ENCODE measurements around the gene USP37. TPM values are rescaled to one million over a fixed set of nuclear protein-coding genes. Genes with fewer than 3 reads are reported as not detected.
A peak's percentile ranks its signal among the peaks of the same experiment; 100 is the strongest.

Gene USP37
- total RNA-seq, 4 donors from 2014 or later = 10.5 to 12.0 (median 11.4) TPM

DNA sequence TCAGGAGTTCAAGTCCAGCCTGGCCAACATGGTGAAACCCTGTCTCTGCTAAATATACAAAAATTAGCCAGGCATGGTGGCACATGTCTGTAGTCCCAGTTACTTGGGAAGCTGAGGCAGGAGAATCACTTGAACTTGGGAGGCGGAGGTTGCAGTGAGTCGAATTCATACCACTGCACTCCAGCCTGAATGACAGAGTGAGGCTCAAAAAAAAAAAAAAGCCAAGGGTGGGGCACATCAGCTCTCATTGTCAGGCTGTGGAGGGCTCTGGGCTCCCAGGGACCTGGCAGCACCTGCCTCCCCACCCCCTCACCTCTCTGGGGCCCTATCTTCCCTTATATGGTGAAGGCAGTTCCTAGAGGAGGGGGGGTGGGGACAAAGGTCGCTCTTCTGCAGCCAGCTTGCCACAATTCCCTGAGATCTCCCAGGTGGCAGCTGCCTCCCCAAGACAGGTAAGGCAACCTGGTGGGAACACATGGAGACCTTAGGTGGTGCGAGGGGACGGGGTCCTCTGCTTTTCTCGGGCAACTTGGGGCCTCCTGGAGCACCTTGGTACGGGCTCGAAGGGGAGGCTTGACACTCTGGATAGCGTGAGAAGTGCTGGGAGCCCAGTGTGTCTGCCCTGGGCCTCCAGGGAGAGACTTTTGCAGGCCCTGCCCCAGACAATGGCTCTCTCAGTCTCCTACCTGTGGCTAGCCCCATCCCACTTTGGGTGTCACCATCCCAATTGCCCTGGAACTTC, 149.3 kb downstream of the USP37 start, which contains the start of gene VIL1:
TSS of gene VIL1 (plus strand) at position 407 of the 742 bp plus-strand sequence. CDS start 4,656 bp downstream, outside the sequence.
- intact Hi-C loops (cut with DNase I; ENCODE audit: low total_unique reads) = no loop called here
- no peak for DNase-seq (ENCODE audit: low spot score in 2 of 2)
- no peak within 1 kb of the TSS for H3K4me3 ChIP-seq (ENCODE audit: low read depth, poor library complexity, severe bottlenecking)
- TF ChIP-seq POLR2A (IDR thresholded peaks at IDR 0.05) = no peak
- TF ChIP-seq, protein P1, sequence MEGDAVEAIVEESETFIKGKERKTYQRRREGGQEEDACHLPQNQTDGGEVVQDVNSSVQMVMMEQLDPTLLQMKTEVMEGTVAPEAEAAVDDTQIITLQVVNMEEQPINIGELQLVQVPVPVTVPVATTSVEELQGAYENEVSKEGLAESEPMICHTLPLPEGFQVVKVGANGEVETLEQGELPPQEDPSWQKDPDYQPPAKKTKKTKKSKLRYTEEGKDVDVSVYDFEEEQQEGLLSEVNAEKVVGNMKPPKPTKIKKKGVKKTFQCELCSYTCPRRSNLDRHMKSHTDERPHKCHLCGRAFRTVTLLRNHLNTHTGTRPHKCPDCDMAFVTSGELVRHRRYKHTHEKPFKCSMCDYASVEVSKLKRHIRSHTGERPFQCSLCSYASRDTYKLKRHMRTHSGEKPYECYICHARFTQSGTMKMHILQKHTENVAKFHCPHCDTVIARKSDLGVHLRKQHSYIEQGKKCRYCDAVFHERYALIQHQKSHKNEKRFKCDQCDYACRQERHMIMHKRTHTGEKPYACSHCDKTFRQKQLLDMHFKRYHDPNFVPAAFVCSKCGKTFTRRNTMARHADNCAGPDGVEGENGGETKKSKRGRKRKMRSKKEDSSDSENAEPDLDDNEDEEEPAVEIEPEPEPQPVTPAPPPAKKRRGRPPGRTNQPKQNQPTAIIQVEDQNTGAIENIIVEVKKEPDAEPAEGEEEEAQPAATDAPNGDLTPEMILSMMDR (IDR thresholded peaks at IDR 0.05) = no peak
- 90% methylated on average over 7 to 9 of the region's 9 CpGs for WGBS, 2 donors

DNA sequence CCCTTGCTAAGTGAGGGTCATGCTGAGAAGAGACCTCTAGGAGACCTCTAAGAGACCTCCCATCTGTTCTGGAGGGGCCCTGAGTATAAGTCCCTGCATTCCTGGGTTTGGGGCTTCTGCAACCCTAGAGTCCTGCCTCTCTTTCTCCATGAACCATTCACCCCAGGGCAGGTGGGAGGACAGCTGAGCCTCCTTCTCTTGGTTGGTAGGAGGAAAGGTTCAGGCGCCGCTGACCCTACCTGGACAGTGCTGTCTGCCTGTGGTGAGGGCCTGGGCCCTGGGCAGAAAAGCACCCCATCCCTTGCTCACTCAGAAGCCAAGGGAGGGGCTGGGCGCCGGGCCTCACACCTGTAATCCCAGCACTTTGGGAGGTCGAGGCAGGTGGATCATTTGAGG, 149.8 kb downstream of the USP37 start:
- no peak overlapping the region for H3K4me3 ChIP-seq (ENCODE audit: low read depth, poor library complexity, severe bottlenecking)
- intact Hi-C loops (cut with DNase I; ENCODE audit: low total_unique reads) = no loop called here
- TF ChIP-seq, protein P1 (IDR thresholded peaks at IDR 0.05) = no peak
- TF ChIP-seq POLR2A (IDR thresholded peaks at IDR 0.05) = no peak
- no peak for DNase-seq (ENCODE audit: low spot score in 2 of 2)
- 93 to 96% methylated on average over 5 of the region's 5 CpGs for WGBS, 2 donors

DNA sequence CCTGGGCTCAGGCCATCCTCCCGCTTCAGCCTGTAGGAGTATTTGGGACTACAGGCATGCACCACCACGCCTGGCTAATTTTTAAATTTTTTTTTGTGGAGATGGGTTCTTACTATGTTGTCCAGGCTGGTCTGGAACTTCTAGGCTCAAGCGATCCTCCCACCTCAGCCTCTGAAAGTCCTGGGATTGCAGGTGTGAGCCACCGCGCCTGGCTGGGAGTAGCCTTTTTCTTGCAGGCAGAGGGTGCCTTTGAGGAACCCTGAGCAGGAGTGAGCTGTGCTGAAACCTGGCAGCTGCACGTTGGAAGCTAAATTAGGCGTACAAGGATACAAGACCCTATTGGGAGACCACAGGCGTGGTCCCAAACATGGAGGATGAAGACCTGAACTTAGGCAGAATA, 160.4 kb downstream of the USP37 start:
- TF ChIP-seq, protein P1 (IDR thresholded peaks at IDR 0.05) = no peak
- no peak for TF ChIP-seq POLR2A (IDR thresholded peaks at IDR 0.05)
- 67 to 72% methylated on average over 8 of the region's 8 CpGs for WGBS, 2 donors
- DNase-seq (ENCODE audit: low spot score in 2 of 2) = no peak
- no peak overlapping the region for H3K4me3 ChIP-seq (ENCODE audit: low read depth, poor library complexity, severe bottlenecking)
- intact Hi-C loops (cut with DNase I; ENCODE audit: low total_unique reads) = no loop called here

- DNase-seq (ENCODE audit: low spot score in 2 of 2) = peak; percentile 74 to 95
- TF ChIP-seq POLR2A (IDR thresholded peaks at IDR 0.05) = no peak
- TF ChIP-seq, protein P1 (IDR thresholded peaks at IDR 0.05) = no peak
- H3K4me3 ChIP-seq (ENCODE audit: low read depth, poor library complexity, severe bottlenecking) = no peak overlapping the region
- intact Hi-C loops (cut with DNase I; ENCODE audit: low total_unique reads) = no loop called here
- WGBS, 2 donors = 5 to 6% methylated on average over 13 of the region's 13 CpGs
These were observed 161.1 kb downstream of the USP37 start for GRCh38 chr2:218406949-218407618.

GRCh38 chr2:218406209-218406948, 161.8 kb downstream of the USP37 start:
- H3K4me3 ChIP-seq (ENCODE audit: low read depth, poor library complexity, severe bottlenecking) = no peak overlapping the region
- DNase-seq (ENCODE audit: low spot score in 2 of 2) = peak; percentile 94 to 99
- 0 to 1% methylated on average over 20 to 27 of the region's 56 CpGs for WGBS, 2 donors
- TF ChIP-seq POLR2A (IDR thresholded peaks at IDR 0.05) = no peak
- TF ChIP-seq, protein P1 (IDR thresholded peaks at IDR 0.05) = peak in 1 of 3 donors; percentile 51
- intact Hi-C loops (cut with DNase I; ENCODE audit: low total_unique reads) = no loop called here

Measured in lower leg skin (tissue), 4 donors.